ENCODE results near the gene UGT1A1.

The UGT1A1 gene

DNA sequence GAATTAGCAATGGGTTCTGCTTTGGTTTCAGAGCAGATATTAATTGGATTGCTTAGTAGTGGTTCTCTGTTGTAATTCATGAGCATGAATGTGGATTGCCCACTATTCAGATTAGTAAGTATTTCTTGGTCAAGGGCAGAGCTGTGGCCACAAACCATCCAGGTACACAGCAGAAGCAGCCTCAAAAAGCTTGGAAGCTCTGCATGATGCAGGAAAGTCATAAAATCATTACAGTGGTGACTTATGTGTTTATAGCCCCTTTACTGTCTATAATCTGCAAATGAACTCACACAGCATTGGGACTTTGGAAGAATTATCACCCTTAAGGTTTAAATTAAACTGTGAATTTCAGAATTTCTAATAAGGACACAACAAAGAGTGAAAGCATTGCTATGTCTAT lies 1.9 kb upstream of the UGT1A1 start:
- DNase-seq (ENCODE audit: low spot score) = no peak

- no peak for DNase-seq (ENCODE audit: low spot score)
These were observed 1.2 kb upstream of the UGT1A1 start for GRCh38 chr2:233758849-233759248.

GRCh38 chr2:233761040-233761769 lies 1.1 kb downstream of the UGT1A1 start:
- DNase-seq (ENCODE audit: low spot score) = no peak

- no peak for DNase-seq (ENCODE audit: low spot score)
These were observed 4.2 kb downstream of the UGT1A1 start for GRCh38 chr2:233764264-233764663.

- no peak for DNase-seq (ENCODE audit: low spot score)
These were observed 4.7 kb downstream of the UGT1A1 start for GRCh38 chr2:233764761-233765160.

- DNase-seq (ENCODE audit: low spot score) = no peak
These were observed 6.3 kb downstream of the UGT1A1 start for GRCh38 chr2:233766416-233766815.

DNA sequence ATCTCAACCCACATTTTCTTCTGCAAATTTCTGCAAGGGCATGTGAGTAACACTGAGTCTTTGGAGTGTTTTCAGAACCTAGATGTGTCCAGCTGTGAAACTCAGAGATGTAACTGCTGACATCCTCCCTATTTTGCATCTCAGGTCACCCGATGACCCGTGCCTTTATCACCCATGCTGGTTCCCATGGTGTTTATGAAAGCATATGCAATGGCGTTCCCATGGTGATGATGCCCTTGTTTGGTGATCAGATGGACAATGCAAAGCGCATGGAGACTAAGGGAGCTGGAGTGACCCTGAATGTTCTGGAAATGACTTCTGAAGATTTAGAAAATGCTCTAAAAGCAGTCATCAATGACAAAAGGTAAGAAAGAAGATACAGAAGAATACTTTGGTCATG lies 8.0 kb downstream of the UGT1A1 start:
- DNase-seq (ENCODE audit: low spot score) = no peak

- no peak for DNase-seq (ENCODE audit: low spot score)
These were observed 9.2 kb downstream of the UGT1A1 start for GRCh38 chr2:233769260-233769659.

GRCh38 chr2:233772153-233772552 lies 12.1 kb downstream of the UGT1A1 start:
- DNase-seq (ENCODE audit: low spot score) = no peak

DNA sequence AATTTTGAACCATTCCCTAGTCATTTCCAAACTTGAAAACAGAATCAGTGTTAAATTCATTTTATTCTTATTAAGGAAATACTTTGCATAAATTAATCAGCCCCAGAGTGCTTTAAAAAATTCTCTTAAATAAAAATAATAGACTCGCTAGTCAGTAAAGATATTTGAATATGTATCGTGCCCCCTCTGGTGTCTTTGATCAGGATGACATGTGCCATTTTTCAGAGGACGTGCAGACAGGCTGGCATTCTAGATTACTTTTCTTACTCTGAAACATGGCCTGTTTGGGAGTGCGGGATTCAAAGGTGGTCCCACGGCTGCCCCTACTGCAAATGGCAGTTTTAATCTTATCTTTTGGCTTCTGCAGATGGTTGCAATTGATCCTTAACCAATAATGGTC lies 12.5 kb downstream of the UGT1A1 start:
- DNase-seq (ENCODE audit: low spot score) = no peak

- DNase-seq (ENCODE audit: low spot score) = no peak
These were observed 13.8 kb downstream of the UGT1A1 start for GRCh38 chr2:233773854-233774253.

DNA sequence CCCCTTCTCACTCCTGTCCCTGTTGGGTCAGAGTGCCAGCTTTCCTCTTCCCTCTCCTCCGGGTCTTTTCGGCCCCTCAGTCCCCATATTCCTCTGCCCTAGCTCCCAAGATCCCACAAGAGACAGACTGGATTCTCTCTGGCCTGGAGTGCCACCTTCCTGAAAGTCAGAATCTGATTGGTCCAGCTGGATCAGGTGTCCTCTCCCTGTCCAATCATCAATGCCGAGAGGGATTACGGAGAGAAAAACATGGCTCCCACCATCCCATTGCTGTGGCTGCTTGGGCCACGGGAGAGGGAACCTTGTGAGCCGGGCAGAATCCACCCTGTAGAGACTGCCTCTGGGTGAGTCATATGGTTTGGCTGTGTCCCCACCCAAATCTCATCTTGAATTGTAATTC lies 15.3 kb downstream of the UGT1A1 start:
- DNase-seq (ENCODE audit: low spot score) = no peak

DNA sequence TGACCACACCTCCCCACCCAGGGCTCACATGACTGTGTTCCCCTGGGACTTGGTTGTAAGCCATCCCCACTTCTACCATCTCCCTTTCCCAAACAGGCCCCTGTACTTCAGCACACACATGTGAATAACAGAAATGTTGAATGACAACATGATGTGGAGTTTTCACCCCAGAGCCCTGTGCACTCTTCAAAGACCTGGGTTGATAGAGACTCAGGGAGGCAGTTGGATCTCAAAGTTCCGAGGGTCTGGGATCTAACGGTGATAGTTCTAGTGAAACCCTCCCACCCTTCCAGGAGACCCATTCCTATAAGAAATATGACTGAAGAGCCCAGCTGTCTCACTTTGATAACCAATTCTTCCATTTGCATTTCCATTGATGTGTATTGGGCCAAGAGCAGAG lies 18.0 kb downstream of the UGT1A1 start, which contains the start of gene MROH2A:
Gene MROH2A (plus strand): TSS at position 301 of the 400 bp plus-strand sequence. CDS start 1,029 bp downstream, outside the sequence.
- no peak for DNase-seq (ENCODE audit: low spot score)

DNA sequence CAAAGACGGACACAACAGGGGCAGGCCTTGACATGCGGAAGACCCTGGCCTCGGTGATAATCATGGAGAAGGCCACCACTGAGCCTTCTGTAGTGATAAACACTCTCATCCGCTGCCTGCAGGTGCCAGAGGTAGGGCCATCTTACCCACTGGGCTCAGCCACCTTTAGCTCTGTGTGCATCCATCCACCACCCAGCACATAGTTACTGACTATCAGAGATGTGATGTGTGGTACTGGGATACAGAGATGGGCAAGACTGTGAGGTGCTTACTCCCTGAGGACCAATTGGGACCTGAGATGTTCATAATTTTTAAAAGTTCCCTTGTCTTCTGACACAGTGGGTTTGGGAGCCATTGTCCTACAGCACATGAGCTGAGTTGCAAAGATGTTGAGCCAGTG lies 19.7 kb downstream of the UGT1A1 start:
- DNase-seq (ENCODE audit: low spot score) = no peak

DNA sequence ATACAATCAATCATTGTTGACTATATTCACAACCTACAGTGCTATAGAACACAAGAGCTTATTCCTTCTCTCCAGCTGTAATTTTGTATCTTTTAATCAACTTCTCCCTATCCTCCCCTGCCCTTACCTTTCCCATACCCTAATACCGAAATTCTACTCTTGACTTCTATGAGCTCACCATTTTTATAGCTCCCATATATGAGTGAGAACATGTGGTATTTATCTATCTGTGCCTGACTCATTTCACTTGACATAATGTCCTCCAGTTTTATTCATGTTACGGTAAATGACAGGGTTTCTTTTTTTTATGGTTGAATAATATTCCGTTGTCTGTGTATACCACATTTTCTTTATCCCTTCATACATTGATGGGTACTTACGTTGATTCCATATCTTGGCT lies 20.7 kb downstream of the UGT1A1 start:
- DNase-seq (ENCODE audit: low spot score) = no peak

DNA sequence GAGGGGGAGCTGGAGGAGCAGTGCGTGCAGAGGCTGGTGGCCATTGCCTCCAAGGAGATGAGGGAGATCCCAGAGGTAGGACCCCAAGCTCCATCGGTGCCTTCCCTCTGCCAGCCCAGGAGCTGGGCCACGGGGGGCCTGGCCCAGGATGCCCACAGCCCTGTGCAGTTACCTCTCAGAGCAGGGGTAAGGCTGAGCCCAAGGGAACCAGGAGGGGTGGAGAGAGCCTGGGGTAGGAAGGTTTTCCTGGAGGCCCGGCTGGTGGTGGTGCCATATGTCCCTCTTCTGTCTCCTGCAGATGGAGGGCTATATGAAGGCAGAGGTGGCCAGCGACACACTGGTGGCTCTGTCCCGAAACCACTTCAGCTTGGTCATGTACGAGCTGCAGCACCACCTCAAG lies 29.5 kb downstream of the UGT1A1 start:
- no peak for DNase-seq (ENCODE audit: low spot score)

GRCh38 chr2:233791151-233791882 lies 31.2 kb downstream of the UGT1A1 start:
- no peak for DNase-seq (ENCODE audit: low spot score)

DNA sequence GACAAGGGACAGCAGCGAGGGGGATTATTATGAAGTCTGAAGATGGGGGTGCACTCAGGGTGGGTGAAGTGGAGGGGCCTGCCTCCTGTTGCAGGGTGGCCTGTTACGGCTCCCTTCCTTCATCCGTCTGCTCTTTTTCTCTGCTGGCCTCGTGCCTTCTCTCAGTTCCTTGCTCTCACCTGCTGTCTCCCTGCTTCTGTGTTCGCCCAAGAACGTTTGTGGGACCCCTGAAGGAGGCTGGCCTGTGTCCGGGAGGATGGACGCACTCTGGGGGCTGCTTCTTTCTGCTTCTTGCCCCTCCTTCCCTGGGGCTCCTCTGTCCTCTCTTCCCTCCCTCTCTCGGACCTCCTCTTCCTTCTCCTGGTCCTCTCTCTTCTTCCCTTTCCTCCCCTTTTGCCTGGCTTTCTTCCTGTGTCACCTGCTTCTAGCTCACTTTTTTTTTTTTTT lies 31.8 kb downstream of the UGT1A1 start:
- DNase-seq (ENCODE audit: low spot score) = no peak

- DNase-seq (ENCODE audit: low spot score) = no peak
These were observed 32.6 kb downstream of the UGT1A1 start for GRCh38 chr2:233792720-233793119.

- DNase-seq (ENCODE audit: low spot score) = no peak
These were observed 33.5 kb downstream of the UGT1A1 start for GRCh38 chr2:233793465-233794127.

DNA sequence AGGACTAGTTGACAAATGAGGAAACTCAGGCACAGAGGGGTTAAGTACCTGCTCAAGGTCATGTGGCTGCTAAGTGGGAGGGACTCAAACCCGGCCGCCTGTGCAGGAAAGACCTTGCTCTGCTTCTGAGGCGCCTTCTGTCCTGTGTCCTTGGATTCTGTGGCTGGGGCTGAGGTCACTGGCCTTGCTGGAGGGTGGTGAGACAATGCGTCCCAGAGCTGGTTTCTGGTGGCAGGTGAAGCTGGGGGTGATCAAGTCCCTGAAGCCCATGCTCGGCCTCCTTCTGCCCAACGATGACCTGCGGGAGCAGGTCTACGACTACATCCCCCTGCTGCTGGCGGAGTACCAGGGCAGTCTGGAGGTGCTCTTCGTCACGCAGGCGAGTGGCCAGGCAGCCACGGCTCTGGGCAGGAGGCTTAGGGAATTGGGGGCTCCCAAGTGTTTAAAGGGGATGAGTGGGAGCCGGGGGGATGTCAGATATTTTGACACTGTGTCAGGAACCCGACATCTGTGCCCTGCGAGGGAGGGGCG lies 34.1 kb downstream of the UGT1A1 start:
- no peak for DNase-seq (ENCODE audit: low spot score)

DNA sequence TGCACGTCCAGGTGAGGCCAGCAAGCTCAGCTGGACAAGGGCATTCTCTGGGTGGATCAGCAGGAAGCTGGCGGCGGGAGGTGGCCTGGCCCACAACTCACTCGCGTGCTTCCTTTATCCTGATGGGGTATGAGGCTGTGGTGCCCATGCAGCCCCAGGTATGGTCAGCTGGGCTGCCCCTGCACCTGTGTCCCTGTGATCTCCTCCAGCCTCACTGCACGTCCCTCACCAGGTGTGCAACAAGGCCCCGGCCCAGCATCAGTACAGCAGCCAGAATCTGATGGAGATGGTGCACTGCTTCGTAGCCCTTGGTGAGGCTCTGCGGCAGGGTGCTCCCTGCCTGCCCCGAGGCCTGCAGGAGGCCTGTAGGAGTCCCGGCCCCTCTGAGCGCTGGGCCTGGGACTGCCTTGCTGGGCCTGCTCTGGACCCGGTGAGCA lies 35.7 kb downstream of the UGT1A1 start:
- no peak for DNase-seq (ENCODE audit: low spot score)

- no peak for DNase-seq (ENCODE audit: low spot score)
These were observed 36.2 kb downstream of the UGT1A1 start for GRCh38 chr2:233796254-233796653.

Measured in globus pallidus (tissue), 1 donor.